CD1c-positive myeloid dendritic cell (primary cell): ENCODE measurements around the gene PSMB2.
A peak's percentile ranks its signal among the peaks of the same experiment; 100 is the strongest.

Experiments used
- DNase-seq: peaks from one replicate; pipeline ENCODE4 v3.0.0-alpha.2; 2016; ENCODE audit errors: extremely low spot score

The PSMB2 gene

GRCh38 chr1:35572296-35572695 lies 69.0 kb downstream of the PSMB2 start:
- DNase-seq = no peak

GRCh38 chr1:35571263-35571662 lies 70.1 kb downstream of the PSMB2 start:
- no peak for DNase-seq

DNA sequence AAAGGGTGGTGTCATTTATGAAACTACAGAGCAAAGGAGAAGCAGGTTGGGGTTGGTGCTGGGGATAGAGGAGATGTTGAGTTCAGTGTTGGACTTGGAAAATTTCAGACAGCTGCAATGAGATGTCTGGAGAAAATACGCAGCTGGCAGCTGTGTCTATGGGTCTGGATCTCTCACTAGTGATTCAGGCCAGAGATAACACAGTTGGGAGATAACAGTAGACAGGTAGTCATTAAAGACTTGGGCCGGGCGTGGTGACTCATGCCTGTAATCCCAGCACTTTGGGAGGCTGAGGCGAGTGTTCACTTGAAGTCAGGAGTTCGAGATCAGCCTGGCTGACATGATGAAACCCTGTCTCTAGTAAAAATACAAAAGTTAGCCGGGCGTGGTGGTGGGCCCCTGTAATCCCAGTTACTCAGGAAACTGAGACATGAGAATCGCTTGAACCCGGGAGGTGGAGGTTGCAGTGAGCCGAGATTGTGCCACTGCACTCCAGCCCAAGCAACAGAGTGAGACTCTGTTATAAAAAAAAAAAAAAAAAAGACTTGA lies 70.7 kb downstream of the PSMB2 start:
- DNase-seq = no peak

DNA sequence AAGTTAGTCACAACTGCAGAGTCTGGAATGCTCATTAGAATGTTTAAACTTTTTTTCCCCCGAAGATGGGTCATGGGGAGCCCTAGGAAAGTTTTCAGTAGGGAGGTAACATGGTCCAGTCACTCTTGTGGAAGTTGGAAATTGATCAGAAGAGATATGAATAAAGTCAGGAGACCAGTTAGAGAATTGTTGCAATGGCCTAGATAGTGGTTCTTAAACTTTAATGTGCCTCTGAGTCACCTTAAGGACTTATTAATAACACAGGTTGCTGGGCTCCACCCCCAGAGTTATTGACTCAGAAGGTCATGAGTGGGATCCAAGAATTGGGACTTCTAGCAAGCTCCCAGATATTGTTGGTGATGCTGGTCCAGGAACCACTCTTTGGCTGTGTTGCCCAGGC lies 71.4 kb downstream of the PSMB2 start:
- no peak for DNase-seq

- DNase-seq = peak; percentile 69
These were observed 72.3 kb downstream of the PSMB2 start for GRCh38 chr1:35568975-35569395.

DNA sequence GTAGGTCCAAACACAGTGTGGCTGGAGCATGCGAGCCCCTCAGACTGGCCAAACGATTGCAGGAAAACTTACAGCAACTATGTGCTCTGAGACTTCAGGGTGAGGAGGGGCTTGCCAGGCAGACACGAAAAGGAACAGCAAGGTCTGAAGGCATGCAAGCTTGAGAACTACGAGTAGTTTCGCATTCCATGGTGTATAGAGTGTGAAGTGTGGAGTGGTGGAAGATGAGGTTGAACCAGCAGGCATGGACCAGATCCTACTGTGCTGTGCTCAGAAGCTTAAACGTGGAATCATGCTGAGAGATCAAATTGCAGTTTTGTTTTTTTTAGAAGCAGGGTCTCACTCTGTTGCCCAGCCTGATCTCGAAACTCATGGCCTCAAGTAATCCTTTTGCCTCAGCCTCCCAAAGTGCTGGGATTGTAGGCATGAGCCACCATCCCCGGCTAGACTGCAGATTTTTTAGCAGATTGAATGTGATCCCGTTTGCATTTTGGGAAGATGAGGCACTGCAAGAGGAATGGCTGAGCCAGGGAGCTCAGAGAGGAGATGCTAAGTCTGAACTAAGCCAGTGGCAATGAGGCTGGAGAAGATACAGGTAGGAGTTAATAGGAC lies 73.3 kb downstream of the PSMB2 start:
- no peak for DNase-seq

DNA sequence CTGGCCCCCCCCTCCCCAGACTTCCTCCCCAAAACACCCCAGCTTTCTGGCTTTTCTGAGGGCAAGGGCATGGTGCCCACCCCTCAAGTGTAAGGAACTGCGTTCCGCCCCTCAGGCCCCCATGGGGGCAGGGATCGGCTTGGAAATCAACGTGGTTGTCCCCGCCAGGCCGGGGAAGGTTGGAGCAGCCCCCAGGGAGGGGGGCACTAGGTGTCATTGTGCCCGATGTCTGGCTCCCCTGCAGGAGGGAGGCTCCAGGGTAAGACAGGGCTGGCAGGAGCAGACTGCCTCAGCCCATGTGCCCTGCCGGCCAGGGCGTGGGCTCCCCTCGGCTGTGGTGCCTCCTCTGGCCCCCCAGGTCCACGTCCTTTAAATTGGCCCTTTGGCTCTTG lies 75.6 kb downstream of the PSMB2 start:
- DNase-seq = no peak

DNA sequence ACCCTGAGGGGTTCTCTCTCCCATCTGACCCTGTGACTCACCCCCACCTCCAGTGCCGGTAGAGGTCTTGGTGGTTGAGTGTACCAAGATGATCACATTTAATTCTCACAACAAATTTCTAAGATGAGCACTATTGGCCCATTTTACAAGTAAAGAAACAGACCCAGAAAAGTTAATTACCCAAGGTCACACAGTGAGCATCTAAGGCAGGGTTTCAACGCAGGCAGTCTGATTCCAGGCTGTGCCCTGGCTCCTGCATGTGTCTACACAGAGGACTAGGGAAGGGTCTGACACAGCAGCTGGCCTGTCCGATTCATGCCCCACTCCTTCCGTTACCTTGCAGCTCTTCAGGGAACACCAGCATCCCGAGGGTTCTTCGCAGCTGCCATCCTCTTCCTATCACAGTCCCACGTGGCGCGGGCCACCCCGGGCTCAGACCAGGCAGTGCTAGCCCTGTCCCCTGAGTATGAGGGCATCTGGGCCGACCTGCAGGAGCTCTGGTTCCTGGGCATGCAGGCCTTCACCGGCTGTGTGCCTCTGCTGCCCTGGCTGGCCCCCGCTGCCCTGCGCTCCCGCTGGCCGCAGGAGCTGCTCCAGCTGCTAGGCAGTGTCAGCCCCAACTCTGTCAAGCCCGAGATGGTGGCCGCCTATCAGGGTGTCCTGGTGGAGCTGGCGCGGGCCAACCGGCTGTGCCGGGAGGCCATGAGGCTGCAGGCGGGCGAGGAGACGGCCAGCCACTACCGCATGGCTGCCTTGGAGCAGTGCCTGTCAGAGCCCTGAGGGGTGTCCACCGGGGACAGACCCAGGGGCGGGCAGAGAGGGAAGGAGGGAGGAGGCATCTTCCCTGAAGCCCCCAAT lies 76.2 kb downstream of the PSMB2 start:
- no peak for DNase-seq

DNA sequence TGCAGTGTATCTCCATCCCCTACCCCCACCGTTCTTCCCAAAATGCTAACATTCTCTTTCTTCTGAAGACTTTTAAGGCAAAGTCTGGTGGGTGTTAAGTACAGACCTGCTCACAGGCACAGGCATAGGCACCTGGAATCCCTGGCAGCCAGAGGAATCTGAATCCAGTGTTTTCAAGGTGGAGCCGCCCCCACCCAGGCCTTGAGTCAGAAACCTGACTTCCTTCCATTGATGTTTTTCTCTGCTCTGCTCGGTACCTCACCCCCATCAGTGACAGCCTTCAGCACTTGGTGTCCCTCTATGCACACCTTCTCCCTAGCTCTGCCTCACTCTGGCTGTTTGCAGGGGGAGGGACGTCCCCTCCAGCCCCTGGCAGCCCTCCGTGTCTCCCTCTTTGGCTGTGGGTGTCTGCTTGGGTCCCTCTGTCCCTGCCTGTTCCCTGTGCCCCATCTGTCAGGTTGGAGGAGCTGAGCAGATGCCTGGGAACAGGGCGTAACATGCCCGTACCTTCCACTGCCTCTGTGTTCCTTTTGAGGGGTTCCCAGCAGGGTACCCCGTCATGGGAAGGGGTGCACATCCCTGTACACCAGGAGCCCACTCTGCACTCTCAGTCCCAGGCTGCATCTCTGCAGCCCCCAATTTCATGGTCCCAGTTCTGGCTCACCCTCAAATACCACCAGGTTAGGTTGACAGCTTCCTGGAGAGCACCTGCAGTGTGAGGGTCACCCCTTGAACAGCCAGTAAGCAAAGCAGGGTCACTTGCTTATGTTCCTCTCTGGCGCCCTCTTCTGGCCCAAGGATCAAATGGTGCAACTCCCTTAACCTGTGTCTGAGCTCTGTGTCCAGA lies 77.1 kb downstream of the PSMB2 start:
- DNase-seq = peak; percentile 77

DNA sequence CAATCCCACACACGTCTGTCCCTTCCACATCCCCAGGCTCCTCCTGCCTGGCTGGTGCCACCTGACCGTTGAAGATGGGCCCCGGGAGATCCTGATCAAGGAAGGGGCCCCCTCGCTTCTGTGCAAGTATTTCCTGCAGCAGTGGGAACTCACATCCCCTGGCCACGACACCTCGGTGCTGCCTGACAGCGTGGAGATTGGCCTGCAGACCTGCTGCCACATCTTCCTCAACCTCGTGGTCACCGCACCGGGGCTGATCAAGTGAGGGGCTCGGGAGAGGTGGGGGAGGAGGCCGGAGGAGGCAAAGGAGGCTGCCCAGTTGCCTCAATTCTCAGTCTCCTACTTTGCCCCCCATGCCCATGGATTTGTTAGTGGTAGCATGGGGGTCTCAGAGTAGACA lies 78.2 kb downstream of the PSMB2 start:
- DNase-seq = no peak

DNA sequence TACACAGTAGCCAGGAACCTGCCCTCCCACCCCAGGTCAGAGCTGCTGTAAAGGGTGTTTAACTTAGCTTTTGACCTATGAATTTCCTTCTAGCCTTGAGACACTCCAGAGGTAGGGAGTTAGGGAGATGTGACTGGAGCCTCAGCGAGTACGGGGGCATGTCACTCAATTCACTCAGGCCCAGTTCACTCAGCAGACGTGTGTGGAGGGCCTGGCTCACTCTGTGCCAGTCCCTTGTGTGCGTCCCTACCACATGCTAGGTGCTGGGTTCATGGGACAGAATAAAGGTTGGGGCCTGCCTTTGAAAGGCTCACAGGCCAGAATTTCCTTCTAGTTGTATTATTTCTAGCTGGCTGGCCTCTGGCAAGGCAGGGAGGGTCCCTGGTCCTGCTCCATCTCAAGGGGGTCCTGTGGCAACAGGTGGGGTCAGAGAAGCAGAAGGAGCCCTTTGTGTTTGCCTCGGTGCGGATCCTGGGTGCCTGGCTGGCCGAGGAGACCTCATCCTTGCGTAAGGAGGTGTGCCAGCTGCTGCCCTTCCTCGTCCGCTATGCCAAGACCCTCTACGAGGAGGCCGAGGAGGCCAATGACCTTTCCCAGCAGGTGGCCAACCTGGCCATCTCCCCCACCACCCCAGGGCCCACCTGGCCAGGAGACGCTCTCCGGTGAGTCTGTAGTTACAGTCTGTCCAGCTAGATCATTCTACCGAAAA lies 79.2 kb downstream of the PSMB2 start:
- DNase-seq = no peak

DNA sequence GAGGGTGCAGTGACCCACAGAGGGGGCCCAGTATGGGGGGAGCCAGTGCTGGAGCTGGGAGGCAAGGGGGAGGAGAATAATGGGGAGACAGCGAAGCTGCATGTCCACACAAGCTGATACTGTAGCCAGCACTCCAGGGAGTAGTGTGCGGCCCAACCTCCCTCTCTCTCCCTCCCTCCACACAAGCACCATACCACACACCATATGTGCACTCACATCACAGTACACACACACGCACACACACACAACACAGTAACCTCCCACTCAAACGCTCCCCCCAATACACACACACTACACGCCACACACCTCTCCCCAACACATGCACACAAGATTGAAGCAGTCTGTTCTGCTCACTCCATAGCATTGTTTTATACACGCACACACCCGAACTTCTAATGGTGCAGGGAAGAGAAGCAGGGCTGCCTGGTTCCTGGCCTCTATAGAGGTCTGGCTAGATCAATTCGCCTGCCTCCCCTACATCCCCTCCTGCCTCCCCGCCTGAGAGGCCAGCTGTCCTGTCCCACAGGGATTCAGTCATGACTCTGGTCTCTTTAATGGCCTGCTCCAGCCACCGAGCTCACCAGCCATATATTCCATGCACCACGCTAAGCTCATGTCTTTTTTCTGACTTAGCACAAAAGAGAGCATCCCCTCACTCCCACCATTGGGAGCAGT lies 79.9 kb downstream of the PSMB2 start:
- DNase-seq = no peak

- DNase-seq = no peak
These were observed 80.8 kb downstream of the PSMB2 start for GRCh38 chr1:35560256-35561225.

DNA sequence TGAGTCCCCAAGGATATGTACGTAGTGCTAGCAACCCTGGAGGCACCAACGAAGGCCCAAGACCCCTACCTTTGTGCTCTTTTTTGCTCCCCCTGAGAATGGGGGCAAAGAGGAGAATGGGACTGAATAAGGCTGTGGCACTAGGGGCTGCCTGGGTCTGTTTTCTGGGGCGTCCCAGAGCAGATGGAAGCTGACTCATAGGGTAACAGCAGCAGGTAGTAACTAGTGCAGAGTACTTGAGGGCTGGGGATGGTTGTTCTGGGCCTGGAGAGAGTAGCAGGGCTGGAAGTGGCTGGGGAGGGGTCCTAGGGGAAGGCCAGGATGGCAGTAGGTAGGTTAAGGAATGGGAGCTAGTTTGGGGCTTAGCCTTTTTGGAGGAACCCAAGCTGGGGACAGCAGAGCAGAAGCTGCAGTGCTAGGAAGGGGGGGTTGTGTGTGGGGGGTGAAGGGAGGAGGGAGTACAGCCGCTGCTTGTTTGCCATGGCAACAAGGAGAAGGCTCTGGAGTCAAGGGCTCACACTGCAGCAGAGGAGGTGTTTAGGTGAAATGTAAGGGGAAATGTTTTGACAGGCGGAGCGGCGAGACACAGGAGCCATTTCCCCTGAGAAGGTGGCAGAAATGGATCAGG lies 81.9 kb downstream of the PSMB2 start:
- DNase-seq = peak; percentile 18

GRCh38 chr1:35558374-35559316 lies 82.7 kb downstream of the PSMB2 start:
- DNase-seq = no peak

GRCh38 chr1:35557611-35558373 lies 83.5 kb downstream of the PSMB2 start, which contains the start of gene NCDN:
Gene NCDN (plus strand): TSS chr1:35557799. CDS start chr1:35558191, 392 bp downstream.
- peak; percentile 98 for DNase-seq

DNA sequence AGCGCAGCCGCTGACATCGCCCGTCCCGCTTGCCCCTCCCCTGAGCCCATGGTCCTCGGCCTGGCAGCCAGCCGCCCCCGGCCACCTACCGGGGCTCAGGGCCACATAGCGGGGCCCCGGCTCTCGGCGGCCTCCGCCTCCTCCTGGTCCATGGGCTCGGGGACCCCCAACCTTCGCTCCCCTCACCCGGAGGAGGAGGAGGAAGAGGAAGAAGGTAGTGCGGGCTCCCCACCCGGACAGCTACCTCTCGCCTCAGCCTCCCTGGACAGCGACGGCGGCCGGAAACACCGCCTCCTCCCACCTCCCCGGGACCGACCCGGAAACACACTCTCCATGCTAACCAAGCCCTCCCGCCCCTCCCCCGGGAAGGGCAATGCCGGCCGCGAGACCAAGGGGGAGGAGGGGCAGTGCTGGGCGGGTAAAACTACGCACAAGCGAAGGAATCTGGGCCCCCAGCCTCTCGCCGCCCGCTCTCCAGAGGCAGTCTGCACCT lies 84.2 kb downstream of the PSMB2 start, which contains the start of gene KIAA0319L:
Gene KIAA0319L (minus strand): TSS at position 286 of the 493 bp plus-strand sequence. CDS start 2,912 bp downstream, outside the sequence.
- peak; percentile 79 for DNase-seq
